Measurements from ENCODE around the gene CARS1. TPM values are rescaled to one million over a fixed set of nuclear protein-coding genes. Genes with fewer than 3 reads are reported as not detected.

The CARS1 gene
- total and polyA plus RNA-seq, 2 donors = 19.1 to 30.3 TPM

- Histone ChIP-seq H3K4me1 (ENCODE audit: control insufficient read depth in 2 of 2, insufficient read depth in 2 of 2, low read length in 2 of 2) (peaks cover 8 to 12% of the 10 kb centered on the region in 2 donors), H3K36me3 (ENCODE audit: control insufficient read depth in 2 of 2, insufficient read depth in 2 of 2, low read length in 1 of 2) (peaks cover 28 to 29% of the 10 kb centered on the region in 2 donors), H3K27ac (ENCODE audit: low read depth in 1 of 2, low read length in 1 of 2) (no peak overlapping the region), H3K4me3 (ENCODE audit: low read length in 2 of 2) (no peak overlapping the region), H3K9me3 (ENCODE audit: control insufficient read depth in 2 of 2, insufficient read depth in 1 of 2, low read length in 1 of 2) (peaks cover 0 to 5% of the 10 kb centered on the region in 2 donors), H3K27me3 (ENCODE audit: control insufficient read depth in 2 of 2, insufficient read depth in 1 of 2, low read length in 1 of 2) (no peaks in the 10 kb centered on the region)
- 77% methylated on average over 5 of the region's 5 CpGs for WGBS
- no peak for DNase-seq (ENCODE audit: low read depth in 6 of 9, low spot score in 9 of 9)
Measured at GRCh38 chr11:3009481-3009880, 47.7 kb downstream of the CARS1 start.

GRCh38 chr11:3008746-3009336 is 48.4 kb downstream of the CARS1 start:
- no peak overlapping the region for H3K27ac ChIP-seq (ENCODE audit: low read depth in 1 of 2, low read length in 1 of 2)
- no peak overlapping the region for H3K4me3 ChIP-seq (ENCODE audit: low read length in 2 of 2)
- peaks cover 2 to 5% of the 10 kb centered on the region in 2 donors for H3K4me1 ChIP-seq (ENCODE audit: control insufficient read depth in 2 of 2, insufficient read depth in 2 of 2, low read length in 2 of 2)
- peaks cover 0 to 2% of the 10 kb centered on the region in 2 donors for H3K9me3 ChIP-seq (ENCODE audit: control insufficient read depth in 2 of 2, insufficient read depth in 1 of 2, low read length in 1 of 2)
- no peak for DNase-seq (ENCODE audit: low read depth in 6 of 9, low spot score in 9 of 9)
- no peaks in the 10 kb centered on the region for H3K27me3 ChIP-seq (ENCODE audit: control insufficient read depth in 2 of 2, insufficient read depth in 1 of 2, low read length in 1 of 2)
- 98% methylated on average over 9 of the region's 9 CpGs for WGBS
- H3K36me3 ChIP-seq (ENCODE audit: control insufficient read depth in 2 of 2, insufficient read depth in 2 of 2, low read length in 1 of 2) = peaks cover 34 to 36% of the 10 kb centered on the region in 2 donors

GRCh38 chr11:3007404-3008010 is 49.7 kb downstream of the CARS1 start:
- H3K27ac ChIP-seq (ENCODE audit: low read depth in 1 of 2, low read length in 1 of 2) = no peak overlapping the region
- 98% methylated on average over 20 of the region's 20 CpGs for WGBS
- DNase-seq (ENCODE audit: low read depth in 6 of 9, low spot score in 9 of 9) = no peak
- H3K4me3 ChIP-seq (ENCODE audit: low read length in 2 of 2) = no peak overlapping the region
- H3K36me3 ChIP-seq (ENCODE audit: control insufficient read depth in 2 of 2, insufficient read depth in 2 of 2, low read length in 1 of 2) = peaks cover 43 to 44% of the 10 kb centered on the region in 2 donors
- H3K27me3 ChIP-seq (ENCODE audit: control insufficient read depth in 2 of 2, insufficient read depth in 1 of 2, low read length in 1 of 2) = no peaks in the 10 kb centered on the region
- H3K4me1 ChIP-seq (ENCODE audit: control insufficient read depth in 2 of 2, insufficient read depth in 2 of 2, low read length in 2 of 2) = no peaks in the 10 kb centered on the region
- no peaks in the 10 kb centered on the region for H3K9me3 ChIP-seq (ENCODE audit: control insufficient read depth in 2 of 2, insufficient read depth in 1 of 2, low read length in 1 of 2)

- Histone ChIP-seq H3K4me1 (ENCODE audit: control insufficient read depth in 2 of 2, insufficient read depth in 2 of 2, low read length in 2 of 2) (no peaks in the 10 kb centered on the region), H3K27me3 (ENCODE audit: control insufficient read depth in 2 of 2, insufficient read depth in 1 of 2, low read length in 1 of 2) (no peaks in the 10 kb centered on the region), H3K4me3 (ENCODE audit: low read length in 2 of 2) (no peak overlapping the region), H3K36me3 (ENCODE audit: control insufficient read depth in 2 of 2, insufficient read depth in 2 of 2, low read length in 1 of 2) (peaks cover 43 to 44% of the 10 kb centered on the region in 2 donors), H3K27ac (ENCODE audit: low read depth in 1 of 2, low read length in 1 of 2) (no peak overlapping the region), H3K9me3 (ENCODE audit: control insufficient read depth in 2 of 2, insufficient read depth in 1 of 2, low read length in 1 of 2) (no peaks in the 10 kb centered on the region)
- DNase-seq (ENCODE audit: low read depth in 6 of 9, low spot score in 9 of 9) = peak in 1 of 9 donors; percentile 31
- WGBS = 95% methylated on average over 21 of the region's 21 CpGs
Measured at GRCh38 chr11:3006505-3007260, 50.5 kb downstream of the CARS1 start.

- peaks cover 45 to 61% of the 10 kb centered on the region in 2 donors for H3K36me3 ChIP-seq (ENCODE audit: control insufficient read depth in 2 of 2, insufficient read depth in 2 of 2, low read length in 1 of 2)
- H3K4me3 ChIP-seq (ENCODE audit: low read length in 2 of 2) = no peak overlapping the region
- no peaks in the 10 kb centered on the region for H3K27me3 ChIP-seq (ENCODE audit: control insufficient read depth in 2 of 2, insufficient read depth in 1 of 2, low read length in 1 of 2)
- no peaks in the 10 kb centered on the region for H3K9me3 ChIP-seq (ENCODE audit: control insufficient read depth in 2 of 2, insufficient read depth in 1 of 2, low read length in 1 of 2)
- over 99% methylated on average over 10 of the region's 10 CpGs for WGBS
- H3K4me1 ChIP-seq (ENCODE audit: control insufficient read depth in 2 of 2, insufficient read depth in 2 of 2, low read length in 2 of 2) = no peaks in the 10 kb centered on the region
- no peak for DNase-seq (ENCODE audit: low read depth in 6 of 9, low spot score in 9 of 9)
- no peak overlapping the region for H3K27ac ChIP-seq (ENCODE audit: low read depth in 1 of 2, low read length in 1 of 2)
Measured at GRCh38 chr11:3004481-3004880, 52.7 kb downstream of the CARS1 start.

GRCh38 chr11:3003396-3004231 is 53.6 kb downstream of the CARS1 start:
- H3K4me1 ChIP-seq (ENCODE audit: control insufficient read depth in 2 of 2, insufficient read depth in 2 of 2, low read length in 2 of 2) = no peaks in the 10 kb centered on the region

GRCh38 chr11:3002871-3003270 is 54.4 kb downstream of the CARS1 start:
- WGBS = 98% methylated on average over 8 of the region's 8 CpGs
- no peaks in the 10 kb centered on the region for H3K27me3 ChIP-seq (ENCODE audit: control insufficient read depth in 2 of 2, insufficient read depth in 1 of 2, low read length in 1 of 2)
- peaks cover 41 to 57% of the 10 kb centered on the region in 2 donors for H3K36me3 ChIP-seq (ENCODE audit: control insufficient read depth in 2 of 2, insufficient read depth in 2 of 2, low read length in 1 of 2)
- no peak overlapping the region for H3K4me3 ChIP-seq (ENCODE audit: low read length in 2 of 2)
- no peaks in the 10 kb centered on the region for H3K9me3 ChIP-seq (ENCODE audit: control insufficient read depth in 2 of 2, insufficient read depth in 1 of 2, low read length in 1 of 2)
- no peak overlapping the region for H3K27ac ChIP-seq (ENCODE audit: low read depth in 1 of 2, low read length in 1 of 2)
- no peak for DNase-seq (ENCODE audit: low read depth in 6 of 9, low spot score in 9 of 9)
- H3K4me1 ChIP-seq (ENCODE audit: control insufficient read depth in 2 of 2, insufficient read depth in 2 of 2, low read length in 2 of 2) = no peaks in the 10 kb centered on the region

More at GRCh38 chr11:3003396-3004231, 53.6 kb downstream of the CARS1 start:
- Histone ChIP-seq H3K27ac (ENCODE audit: low read depth in 1 of 2, low read length in 1 of 2) (no peak overlapping the region), H3K36me3 (ENCODE audit: control insufficient read depth in 2 of 2, insufficient read depth in 2 of 2, low read length in 1 of 2) (peaks cover 41 to 57% of the 10 kb centered on the region in 2 donors), H3K9me3 (ENCODE audit: control insufficient read depth in 2 of 2, insufficient read depth in 1 of 2, low read length in 1 of 2) (no peaks in the 10 kb centered on the region), H3K27me3 (ENCODE audit: control insufficient read depth in 2 of 2, insufficient read depth in 1 of 2, low read length in 1 of 2) (no peaks in the 10 kb centered on the region), H3K4me3 (ENCODE audit: low read length in 2 of 2) (no peak overlapping the region)
- DNase-seq (ENCODE audit: low read depth in 6 of 9, low spot score in 9 of 9) = no peak
- 98% methylated on average over 12 of the region's 12 CpGs for WGBS

- Histone ChIP-seq H3K36me3 (ENCODE audit: control insufficient read depth in 2 of 2, insufficient read depth in 2 of 2, low read length in 1 of 2) (peaks cover 41 to 55% of the 10 kb centered on the region in 2 donors), H3K9me3 (ENCODE audit: control insufficient read depth in 2 of 2, insufficient read depth in 1 of 2, low read length in 1 of 2) (no peaks in the 10 kb centered on the region), H3K4me1 (ENCODE audit: control insufficient read depth in 2 of 2, insufficient read depth in 2 of 2, low read length in 2 of 2) (no peaks in the 10 kb centered on the region), H3K27me3 (ENCODE audit: control insufficient read depth in 2 of 2, insufficient read depth in 1 of 2, low read length in 1 of 2) (no peaks in the 10 kb centered on the region), H3K27ac (ENCODE audit: low read depth in 1 of 2, low read length in 1 of 2) (no peak overlapping the region), H3K4me3 (ENCODE audit: low read length in 2 of 2) (no peak overlapping the region)
- 95% methylated on average over 8 of the region's 8 CpGs for WGBS
- no peak for DNase-seq (ENCODE audit: low read depth in 6 of 9, low spot score in 9 of 9)
Measured at GRCh38 chr11:3002351-3002861, 54.8 kb downstream of the CARS1 start.

All from thymus (tissue), 11 donors.